ENCODE results near the gene RSBN1L. TPM values are rescaled to one million over a fixed set of nuclear protein-coding genes. Genes with fewer than 3 reads are reported as not detected.
"Not testable (repeated sequence)": the region's sequence is repeated elsewhere in the genome, so short reads cannot be mapped to it uniquely, and the experiment has no call there.

RSBN1L gene
- 8.0 TPM for polyA plus RNA-seq

DNA sequence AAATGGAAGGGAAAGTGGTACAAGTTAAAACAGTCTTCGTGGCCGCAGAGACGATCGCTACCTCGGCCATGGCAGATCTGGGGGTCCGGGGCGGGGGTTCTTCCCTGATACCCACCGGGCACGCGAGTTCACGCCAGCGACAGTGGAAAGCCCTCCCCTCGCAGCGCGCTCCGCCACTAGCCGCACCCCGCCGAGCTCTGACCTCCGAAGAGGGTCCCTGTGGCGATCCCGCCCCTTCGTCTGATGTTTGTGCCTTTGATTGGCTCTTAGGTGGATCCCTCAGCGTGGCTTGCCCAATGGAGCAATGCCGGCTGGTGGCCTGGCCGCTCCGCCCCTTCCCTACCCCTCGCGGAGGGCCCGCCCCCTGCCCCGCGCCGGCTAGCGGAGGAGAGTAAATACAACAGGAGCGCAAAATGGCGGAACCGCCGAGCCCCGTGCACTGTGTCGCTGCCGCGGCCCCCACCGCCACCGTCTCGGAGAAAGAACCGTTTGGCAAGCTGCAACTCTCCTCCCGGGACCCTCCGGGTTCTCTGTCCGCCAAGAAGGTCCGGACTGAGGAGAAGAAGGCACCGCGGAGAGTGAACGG, at the start of gene RSBN1L:
Gene RSBN1L (plus strand): TSS at position 403 of the 586 bp plus-strand sequence. CDS start 11 bp downstream, at position 414.
- Mint-ChIP-seq H3K27me3 (no peaks in the 10 kb centered on the region), H3K4me3 (peak within 1 kb of the TSS; percentile 90 to 99 (median 97)), H3K36me3 (peaks cover 2% of the 10 kb centered on the region), H3K4me1 (peaks cover 35 to 41% (median 35%) of the 10 kb centered on the region in 3 donors), H3K27ac (peak within 1 kb of the TSS; percentile 82 to 97 (median 96)), H3K9me3 (no peaks in the 10 kb centered on the region)

DNA sequence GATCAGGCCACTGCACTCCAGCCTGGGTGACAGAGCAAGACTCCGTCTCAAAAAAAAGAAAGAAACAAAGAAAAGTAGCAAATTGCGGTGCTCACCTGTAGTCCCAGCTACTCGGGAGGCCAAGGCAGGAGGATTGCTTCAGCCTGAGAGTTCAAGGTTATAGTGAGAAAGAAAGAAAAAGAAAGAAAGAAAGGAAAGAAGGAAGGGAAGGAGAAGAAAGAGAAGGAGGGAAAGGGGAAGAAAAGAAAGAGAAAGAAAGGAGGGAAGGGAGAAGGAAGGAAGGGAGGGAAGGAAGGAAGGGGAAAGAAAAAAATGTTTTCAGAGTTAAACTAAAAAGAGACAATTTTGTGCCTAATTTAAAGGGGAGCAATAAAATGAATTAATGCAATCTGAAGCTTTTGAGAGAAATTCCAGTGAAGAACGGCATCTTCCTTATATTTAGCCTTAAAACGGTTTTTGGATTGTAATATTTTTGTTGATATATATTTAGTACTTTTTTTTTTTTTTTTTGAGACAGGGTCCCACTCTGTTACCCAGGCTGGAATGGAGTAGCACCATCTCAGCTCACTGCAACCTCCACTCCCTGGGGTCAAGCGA, 47.4 kb upstream of the RSBN1L start:
- no peak overlapping the region for H3K27ac Mint-ChIP-seq
- H3K4me3 Mint-ChIP-seq, result no peak overlapping the region
- peaks cover 6% of the 10 kb centered on the region for H3K36me3 Mint-ChIP-seq
- no peaks in the 10 kb centered on the region for H3K9me3 Mint-ChIP-seq
- no peaks in the 10 kb centered on the region for H3K27me3 Mint-ChIP-seq
- peaks cover 0 to 1% (median 0%) of the 10 kb centered on the region in 3 donors for H3K4me1 Mint-ChIP-seq

DNA sequence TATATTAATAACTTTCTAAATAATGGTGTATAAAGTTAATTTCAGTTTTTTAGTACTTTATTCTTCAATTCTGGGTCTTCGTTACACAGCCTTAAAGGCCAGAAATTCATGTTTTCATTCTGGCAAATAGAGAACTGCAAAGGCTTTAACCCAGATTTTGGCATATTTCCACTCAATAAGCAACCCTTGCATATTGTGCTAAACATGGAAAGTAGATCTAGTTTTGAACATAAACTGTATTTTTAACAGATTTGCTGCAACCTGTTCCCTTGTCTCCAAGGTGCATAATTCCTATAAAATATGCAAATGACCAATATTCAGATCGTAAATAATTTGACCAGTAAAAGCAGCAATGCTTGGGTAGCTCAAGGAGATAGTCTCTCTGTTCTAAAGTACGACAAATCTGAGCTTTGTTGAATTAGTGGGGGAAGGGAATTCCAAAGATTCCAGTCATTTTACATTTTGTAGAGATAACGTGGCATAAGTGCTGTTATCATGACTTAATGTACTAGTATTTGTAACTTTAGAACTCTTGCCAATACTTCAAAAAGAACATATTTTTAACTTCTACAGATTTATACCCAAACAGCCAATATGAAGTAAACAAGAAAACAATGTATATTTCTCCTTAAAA, 46.4 kb upstream of the RSBN1L start:
- Mint-ChIP-seq H3K4me3 (no peak overlapping the region), H3K27ac (no peak overlapping the region), H3K36me3 (no peaks in the 10 kb centered on the region), H3K27me3 (no peaks in the 10 kb centered on the region), H3K9me3 (no peaks in the 10 kb centered on the region), H3K4me1 (peaks cover 0 to 1% (median 0%) of the 10 kb centered on the region in 3 donors)

- peaks cover 0 to 1% (median 0%) of the 10 kb centered on the region in 3 donors for H3K4me1 Mint-ChIP-seq
- no peaks in the 10 kb centered on the region for H3K9me3 Mint-ChIP-seq
- no peak overlapping the region for H3K27ac Mint-ChIP-seq
- H3K4me3 Mint-ChIP-seq, result no peak overlapping the region
- no peaks in the 10 kb centered on the region for H3K27me3 Mint-ChIP-seq
- no peaks in the 10 kb centered on the region for H3K36me3 Mint-ChIP-seq
Measured at GRCh38 chr7:77651575-77652162, 44.6 kb upstream of the RSBN1L start.

- H3K36me3 Mint-ChIP-seq, H3K27me3 Mint-ChIP-seq, H3K4me3 Mint-ChIP-seq, H3K4me1 Mint-ChIP-seq, H3K27ac Mint-ChIP-seq, H3K9me3 Mint-ChIP-seq: not testable (repeated sequence)
Measured at GRCh38 chr7:77652826-77653225, 43.4 kb upstream of the RSBN1L start.

DNA sequence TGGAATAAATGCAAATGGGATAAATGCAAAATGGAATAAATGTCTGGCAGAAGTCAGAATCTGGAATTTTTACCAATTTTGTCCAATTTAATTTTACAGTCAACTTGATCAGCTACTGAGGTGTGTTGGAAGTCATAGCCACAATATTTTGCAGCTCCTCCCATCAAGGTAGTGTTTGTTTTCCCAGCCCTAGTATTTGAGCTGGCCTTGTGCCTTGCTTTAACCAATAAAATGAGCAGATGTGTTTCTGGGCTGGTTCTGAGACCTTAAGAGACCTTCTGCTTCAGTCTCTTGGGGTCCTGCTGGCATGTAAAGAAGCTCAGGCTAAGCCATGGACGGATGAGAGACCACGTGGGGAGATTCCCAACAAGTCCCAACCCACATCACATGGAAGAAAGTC, 42.7 kb upstream of the RSBN1L start:
- Mint-ChIP-seq H3K4me1 (peaks cover 0 to 1% (median 0%) of the 10 kb centered on the region in 3 donors), H3K9me3 (no peaks in the 10 kb centered on the region), H3K4me3 (no peak overlapping the region), H3K36me3 (no peaks in the 10 kb centered on the region), H3K27me3 (no peaks in the 10 kb centered on the region), H3K27ac (peak overlapping the region in 1 of 3 donors; percentile 31)

- Mint-ChIP-seq H3K36me3 (no peaks in the 10 kb centered on the region), H3K27ac (no peak overlapping the region), H3K4me3 (no peak overlapping the region), H3K9me3 (no peaks in the 10 kb centered on the region), H3K27me3 (no peaks in the 10 kb centered on the region), H3K4me1 (peaks cover 0 to 1% (median 0%) of the 10 kb centered on the region in 3 donors)
Measured at GRCh38 chr7:77655356-77655755, 40.9 kb upstream of the RSBN1L start.

DNA sequence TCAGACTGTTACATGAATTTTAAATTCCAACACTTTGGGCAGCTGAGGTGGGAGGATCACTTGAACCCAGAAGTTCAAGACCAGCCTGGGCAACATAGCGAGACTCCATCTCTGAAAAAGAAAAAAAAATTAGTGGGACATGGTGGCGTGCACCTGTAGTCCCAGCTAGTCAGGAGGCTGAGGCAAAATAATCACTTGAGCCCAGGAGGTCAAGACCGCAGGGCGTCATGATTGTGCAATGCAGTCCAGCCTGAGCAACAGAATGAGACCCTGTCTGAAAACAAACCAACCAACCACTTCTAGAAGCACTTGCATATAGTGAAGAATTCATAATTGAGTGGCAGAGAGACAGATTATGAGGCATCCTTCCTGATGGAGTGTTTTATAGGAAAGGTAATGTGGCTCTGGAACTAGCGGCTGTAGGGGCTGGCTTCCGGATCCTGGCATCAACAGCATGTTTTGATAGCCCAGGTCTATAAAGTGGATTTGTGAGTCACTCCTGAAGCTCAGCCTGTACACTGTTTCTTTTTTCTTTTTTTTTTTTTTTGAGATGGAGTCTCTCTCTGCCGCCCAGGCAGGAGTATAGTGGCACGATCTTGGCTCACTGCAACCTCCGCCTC, 40.3 kb upstream of the RSBN1L start:
- Mint-ChIP-seq H3K27ac (no peak overlapping the region), H3K27me3 (no peaks in the 10 kb centered on the region), H3K4me1 (peaks cover 0 to 1% (median 0%) of the 10 kb centered on the region in 3 donors), H3K9me3 (no peaks in the 10 kb centered on the region), H3K4me3 (no peak overlapping the region), H3K36me3 (no peaks in the 10 kb centered on the region)

GRCh38 chr7:77657427-77658224, 38.6 kb upstream of the RSBN1L start:
- H3K27me3 Mint-ChIP-seq, result no peaks in the 10 kb centered on the region
- H3K27ac Mint-ChIP-seq, result no peak overlapping the region
- no peak overlapping the region for H3K4me3 Mint-ChIP-seq

GRCh38 chr7:77658928-77659327, 37.3 kb upstream of the RSBN1L start:
- no peaks in the 10 kb centered on the region for H3K36me3 Mint-ChIP-seq
- no peak overlapping the region for H3K4me3 Mint-ChIP-seq
- H3K4me1 Mint-ChIP-seq, result no peaks in the 10 kb centered on the region
- H3K27me3 Mint-ChIP-seq, result no peaks in the 10 kb centered on the region
- no peaks in the 10 kb centered on the region for H3K9me3 Mint-ChIP-seq
- no peak overlapping the region for H3K27ac Mint-ChIP-seq

More at GRCh38 chr7:77657427-77658224, 38.6 kb upstream of the RSBN1L start:
- Mint-ChIP-seq H3K9me3 (no peaks in the 10 kb centered on the region), H3K36me3 (no peaks in the 10 kb centered on the region), H3K4me1 (no peaks in the 10 kb centered on the region)

DNA sequence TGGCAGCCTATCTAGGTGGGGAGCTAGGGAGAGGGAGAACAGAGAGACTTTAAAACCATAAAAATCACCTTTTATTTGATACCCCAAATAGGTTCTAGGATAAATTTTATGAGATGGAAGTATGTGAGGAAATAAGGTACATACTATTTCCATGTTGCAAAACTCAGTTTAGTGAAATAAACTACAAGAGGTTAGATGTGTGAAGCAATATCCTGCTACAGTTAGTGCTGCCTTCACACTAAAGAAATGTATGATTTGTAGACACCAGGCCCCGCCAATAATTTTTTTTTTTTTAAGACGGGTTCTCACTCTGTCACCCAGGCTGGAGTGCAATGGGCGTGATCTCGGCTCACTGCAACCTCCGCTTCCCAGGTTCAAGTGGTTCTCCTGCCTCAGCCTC, 34.4 kb upstream of the RSBN1L start:
- H3K9me3 Mint-ChIP-seq, result no peaks in the 10 kb centered on the region
- no peaks in the 10 kb centered on the region for H3K36me3 Mint-ChIP-seq
- no peaks in the 10 kb centered on the region for H3K27me3 Mint-ChIP-seq
- H3K27ac Mint-ChIP-seq, result no peak overlapping the region
- H3K4me1 Mint-ChIP-seq, result no peaks in the 10 kb centered on the region
- H3K4me3 Mint-ChIP-seq, result no peak overlapping the region

GRCh38 chr7:77662869-77663268, 33.4 kb upstream of the RSBN1L start:
- no peaks in the 10 kb centered on the region for H3K27me3 Mint-ChIP-seq
- H3K36me3 Mint-ChIP-seq, result no peaks in the 10 kb centered on the region
- H3K4me1 Mint-ChIP-seq, result no peaks in the 10 kb centered on the region
- no peak overlapping the region for H3K27ac Mint-ChIP-seq
- no peaks in the 10 kb centered on the region for H3K9me3 Mint-ChIP-seq
- H3K4me3 Mint-ChIP-seq, result no peak overlapping the region

DNA sequence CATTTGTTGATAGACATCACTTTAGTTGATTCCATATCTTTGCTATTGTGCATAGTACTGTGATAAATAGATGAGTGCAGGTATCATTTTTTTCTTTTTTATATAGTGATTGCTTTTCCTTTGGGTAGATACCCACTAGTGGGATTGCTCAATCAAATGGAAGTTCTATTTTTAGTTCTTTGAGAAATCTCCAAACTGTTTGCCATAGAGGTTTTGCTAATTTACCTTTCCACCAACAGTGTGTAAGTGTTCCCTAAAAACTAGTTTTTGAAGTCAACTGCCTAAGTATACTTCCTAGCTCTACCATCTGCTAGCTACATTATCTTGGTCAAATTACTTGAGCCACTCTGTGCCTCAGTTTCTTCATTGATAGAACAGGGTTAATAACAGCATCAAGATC, 31.5 kb upstream of the RSBN1L start:
- Mint-ChIP-seq H3K36me3 (no peaks in the 10 kb centered on the region), H3K4me1 (no peaks in the 10 kb centered on the region), H3K4me3 (no peak overlapping the region), H3K27me3 (no peaks in the 10 kb centered on the region), H3K9me3 (no peaks in the 10 kb centered on the region), H3K27ac (no peak overlapping the region)

DNA sequence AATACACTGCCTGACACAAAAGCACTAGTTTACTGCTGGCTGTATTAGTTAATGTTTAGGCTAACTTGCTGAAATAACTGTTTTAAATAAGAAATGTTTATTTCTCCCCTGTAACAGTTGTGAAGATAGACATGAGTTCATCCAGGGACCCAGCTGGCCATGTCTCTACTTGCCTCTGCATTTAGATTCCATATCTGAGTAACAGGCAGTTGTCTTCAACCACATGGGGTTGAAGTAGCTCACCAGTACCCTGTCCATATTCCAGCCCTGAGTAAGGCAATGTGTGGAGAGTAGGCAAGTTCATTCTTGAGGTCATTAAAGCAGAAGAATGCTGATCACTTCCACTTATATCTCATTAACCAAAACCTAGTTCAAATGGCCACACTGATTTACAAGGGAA, 31.1 kb upstream of the RSBN1L start:
- no peaks in the 10 kb centered on the region for H3K4me1 Mint-ChIP-seq
- no peak overlapping the region for H3K27ac Mint-ChIP-seq
- H3K9me3 Mint-ChIP-seq, result no peaks in the 10 kb centered on the region
- H3K4me3 Mint-ChIP-seq, result no peak overlapping the region
- no peaks in the 10 kb centered on the region for H3K36me3 Mint-ChIP-seq
- H3K27me3 Mint-ChIP-seq, result no peaks in the 10 kb centered on the region

All from IgD-negative memory B cell (primary cell).